Esophagus squamous epithelium (tissue), 5 donors: ENCODE results near the gene CHST6. TPM values are rescaled to one million over a fixed set of nuclear protein-coding genes. Genes with fewer than 3 reads are reported as not detected.
A peak's percentile ranks its signal among the peaks of the same experiment; 100 is the strongest.
"Not testable (repeated sequence)": the region's sequence is repeated elsewhere in the genome, so short reads cannot be mapped to it uniquely, and the experiment has no call there.

Source experiments
- DNase-seq: peaks from one replicate; lab custom pipeline; 2025; lab: John Stamatoyannopoulos, UW
- H3K27ac ChIP-seq, 4 donors: fragments of 200-600 bp; sonication (generic); one replicate each; pipeline ENCODE4 v1.5.1; 2016 to 2019; ENCODE audit warnings: mild to moderate bottlenecking in 1 of 4
- H3K27me3 ChIP-seq, 4 donors: fragments of 200-600 bp; sonication (generic); 1 replicate in 3 of 4; 2 replicates in 1 of 4; pipeline versions ENCODE4 v1.5.1 to v1.6.0; 2017 to 2021; ENCODE audit warnings: antibody characterized with exemption in 1 of 4
- H3K36me3 ChIP-seq, 3 donors: fragments of 200-600 bp; sonication (generic); one replicate each; pipeline ENCODE4 v1.5.1; 2016 to 2019
- H3K4me1 ChIP-seq, 3 donors: fragments of 200-600 bp; sonication (generic); one replicate each; pipeline ENCODE4 v1.5.1; 2017 to 2019
- H3K4me3 ChIP-seq, 4 donors: fragments of 200-600 bp; sonication (generic); 1 replicate in 3 of 4; 2 replicates in 1 of 4; pipeline ENCODE4 v1.5.1; 2016 to 2019; ENCODE audit warnings: mild to moderate bottlenecking in 2 of 4, moderate library complexity in 1 of 4
- H3K9me3 ChIP-seq, 3 donors: fragments of 200-600 bp; sonication (generic); one replicate each; pipeline ENCODE4 v1.5.1; 2016 to 2019
- POLR2A ChIP-seq, 4 donors: fragments of 450-650 bp; IDR thresholded peaks; one replicate each; pipeline ENCODE4 v1.6.1; 2017; ENCODE audit warnings: antibody characterized with exemption in 4 of 4, mild to moderate bottlenecking in 4 of 4, moderate library complexity in 3 of 4
- WGBS, 2 donors: methylation state at CpG; one replicate each; pipeline ENCODE4 v1.1.5; 2018; 5-methylcytosine and 5-hydroxymethylcytosine counted together
- intact Hi-C: fragments of 100-400 bp; cut with DNase I; formaldehyde crosslinking; loops from one replicate; pipeline ENCODE4 v1.15.0; 2022
- total RNA-seq, 4 donors: library from RNA; depleted of rRNA; stranded (reverse); fragments of >200 nt; gene quantifications; one replicate each; pipeline ENCODE4 v1.1.0, GENCODE V29; 2016
- TF ChIP-seq, protein P1 (sequence below), 6 experiments: fragments of 450-650 bp in 4 of 6; fragments of 200-600 bp in 2 of 6; sonication (generic) in 2 of 6; IDR thresholded peaks; one replicate each; pipeline ENCODE4 v1.5.1; 2016 to 2019; ENCODE audit warnings: antibody characterized with exemption in 6 of 6, mild to moderate bottlenecking in 4 of 6, moderate library complexity in 4 of 6
- donor health status: DM: yes; HTN: yes; CAD: no.

CHST6 gene
- 1 to 10 TPM in 3 of 4 donors, under 1 TPM in 1; 0.97 to 6.9 (median 4.2) TPM for total RNA-seq

DNA sequence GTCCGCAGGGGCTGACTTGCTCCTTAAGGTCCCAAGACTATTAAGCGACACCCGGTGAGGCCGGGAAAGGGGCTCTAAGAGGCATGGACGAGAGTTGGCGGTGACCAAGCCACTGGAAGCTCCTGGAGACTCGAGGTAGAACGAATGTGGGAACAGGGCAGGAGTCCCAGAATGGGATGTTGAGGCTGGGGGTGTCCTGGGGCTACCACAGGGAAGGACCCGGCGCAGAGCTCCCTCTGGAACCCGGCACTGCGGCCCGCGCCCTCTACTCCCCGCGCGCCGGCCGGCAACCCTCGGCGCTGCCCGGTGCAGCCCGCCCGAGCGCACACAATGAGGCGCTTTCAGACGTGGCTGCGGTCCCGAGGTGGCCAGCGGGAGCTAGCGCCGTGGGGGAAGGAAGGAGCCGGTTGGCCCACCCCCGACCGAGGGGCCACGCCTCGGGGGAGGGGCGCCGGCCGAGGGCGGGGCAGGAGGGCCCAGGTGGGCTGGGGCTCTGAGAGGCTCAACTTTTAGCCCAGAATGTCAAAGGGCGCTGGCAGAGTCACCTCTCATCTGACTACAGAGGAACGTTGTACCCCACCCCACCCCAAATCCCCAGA is at the start of gene CHST6:
Gene CHST6 (minus strand): TSS at position 366 of the 599 bp plus-strand sequence. CDS start 15,613 bp downstream, outside the sequence.
- intact Hi-C loops, result no loop called here
- no peak for TF ChIP-seq POLR2A (IDR thresholded peaks at IDR 0.05)
- TF ChIP-seq, protein P1, sequence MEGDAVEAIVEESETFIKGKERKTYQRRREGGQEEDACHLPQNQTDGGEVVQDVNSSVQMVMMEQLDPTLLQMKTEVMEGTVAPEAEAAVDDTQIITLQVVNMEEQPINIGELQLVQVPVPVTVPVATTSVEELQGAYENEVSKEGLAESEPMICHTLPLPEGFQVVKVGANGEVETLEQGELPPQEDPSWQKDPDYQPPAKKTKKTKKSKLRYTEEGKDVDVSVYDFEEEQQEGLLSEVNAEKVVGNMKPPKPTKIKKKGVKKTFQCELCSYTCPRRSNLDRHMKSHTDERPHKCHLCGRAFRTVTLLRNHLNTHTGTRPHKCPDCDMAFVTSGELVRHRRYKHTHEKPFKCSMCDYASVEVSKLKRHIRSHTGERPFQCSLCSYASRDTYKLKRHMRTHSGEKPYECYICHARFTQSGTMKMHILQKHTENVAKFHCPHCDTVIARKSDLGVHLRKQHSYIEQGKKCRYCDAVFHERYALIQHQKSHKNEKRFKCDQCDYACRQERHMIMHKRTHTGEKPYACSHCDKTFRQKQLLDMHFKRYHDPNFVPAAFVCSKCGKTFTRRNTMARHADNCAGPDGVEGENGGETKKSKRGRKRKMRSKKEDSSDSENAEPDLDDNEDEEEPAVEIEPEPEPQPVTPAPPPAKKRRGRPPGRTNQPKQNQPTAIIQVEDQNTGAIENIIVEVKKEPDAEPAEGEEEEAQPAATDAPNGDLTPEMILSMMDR (IDR thresholded peaks at IDR 0.05), result no peak

DNA sequence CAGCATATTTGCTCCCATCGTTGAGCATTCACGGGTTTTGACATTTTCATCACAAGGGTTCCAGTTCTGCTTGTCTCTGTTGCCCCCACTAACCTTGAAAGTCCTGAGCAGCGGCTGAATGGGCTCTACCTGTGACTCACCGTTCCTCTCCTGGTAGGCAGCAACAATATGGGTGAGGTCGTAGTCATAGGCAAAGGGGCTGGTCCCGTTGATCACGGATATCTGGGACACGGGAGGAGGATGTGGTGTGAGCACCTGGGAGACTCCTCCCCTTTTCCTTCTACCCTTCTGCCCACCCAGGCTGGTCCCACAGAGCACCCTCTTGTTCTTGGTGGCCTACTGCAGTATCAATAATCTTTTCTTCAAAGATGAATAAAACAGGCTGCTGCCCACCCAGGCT is 47.2 kb upstream of the CHST6 start:
- H3K9me3 ChIP-seq, H3K27ac ChIP-seq, H3K4me3 ChIP-seq, H3K4me1 ChIP-seq, H3K27me3 ChIP-seq, intact Hi-C loops, DNase-seq: not testable (repeated sequence)
- 90 to 95% methylated on average over 6 to 8 of the region's 8 CpGs for WGBS, 2 donors
- peaks cover 0 to 18% (median 0%) of the 10 kb centered on the region in 3 donors for H3K36me3 ChIP-seq

More for the DNA sequence above, at the start of gene CHST6:
- H3K4me1 ChIP-seq, result peaks cover 9 to 17% (median 13%) of the 10 kb centered on the region in 3 donors
- H3K4me3 ChIP-seq, result peak within 1 kb of the TSS; percentile 19 to 64 (median 42)
- H3K36me3 ChIP-seq, result no peaks in the 10 kb centered on the region
- peaks cover 0 to 22% (median 0%) of the 10 kb centered on the region in 4 donors for H3K27me3 ChIP-seq
- no peak for DNase-seq
- WGBS, 2 donors, result no CpG with 5 or more reads among the region's 43 CpGs
- peak within 1 kb of the TSS in 1 of 4 donors; percentile 28 for H3K27ac ChIP-seq
- no peaks in the 10 kb centered on the region for H3K9me3 ChIP-seq

DNA sequence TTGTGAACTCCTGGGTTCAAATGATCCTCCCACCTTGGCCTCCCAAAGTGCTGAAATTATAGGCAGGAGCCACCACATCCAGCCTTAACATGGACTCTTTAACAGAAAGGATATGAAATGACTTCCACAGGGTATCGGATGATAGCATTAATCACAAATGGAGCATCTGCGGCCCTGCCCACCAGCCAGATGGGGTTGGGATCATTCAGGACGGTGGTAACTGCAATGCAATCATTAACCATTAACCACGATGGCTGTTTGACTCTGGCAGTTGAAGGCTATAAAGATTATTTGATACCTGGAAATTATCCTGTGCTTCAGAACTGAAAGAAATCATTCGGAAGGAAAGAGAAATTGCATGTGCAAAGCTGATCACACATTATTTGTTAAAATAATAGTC is 46.0 kb upstream of the CHST6 start:
- no peak overlapping the region for H3K27ac ChIP-seq
- H3K9me3 ChIP-seq, result no peaks in the 10 kb centered on the region
- DNase-seq, result no peak
- H3K4me3 ChIP-seq, result no peak overlapping the region
- H3K27me3 ChIP-seq, result no peaks in the 10 kb centered on the region
- peaks cover 0 to 18% (median 0%) of the 10 kb centered on the region in 3 donors for H3K36me3 ChIP-seq
- H3K4me1 ChIP-seq, result no peaks in the 10 kb centered on the region
- intact Hi-C loops, result no loop called here
- 87 to 94% methylated on average over 5 of the region's 5 CpGs for WGBS, 2 donors
- TF ChIP-seq POLR2A (IDR thresholded peaks at IDR 0.05), result no peak
- TF ChIP-seq, protein P1 (IDR thresholded peaks at IDR 0.05), result no peak

DNA sequence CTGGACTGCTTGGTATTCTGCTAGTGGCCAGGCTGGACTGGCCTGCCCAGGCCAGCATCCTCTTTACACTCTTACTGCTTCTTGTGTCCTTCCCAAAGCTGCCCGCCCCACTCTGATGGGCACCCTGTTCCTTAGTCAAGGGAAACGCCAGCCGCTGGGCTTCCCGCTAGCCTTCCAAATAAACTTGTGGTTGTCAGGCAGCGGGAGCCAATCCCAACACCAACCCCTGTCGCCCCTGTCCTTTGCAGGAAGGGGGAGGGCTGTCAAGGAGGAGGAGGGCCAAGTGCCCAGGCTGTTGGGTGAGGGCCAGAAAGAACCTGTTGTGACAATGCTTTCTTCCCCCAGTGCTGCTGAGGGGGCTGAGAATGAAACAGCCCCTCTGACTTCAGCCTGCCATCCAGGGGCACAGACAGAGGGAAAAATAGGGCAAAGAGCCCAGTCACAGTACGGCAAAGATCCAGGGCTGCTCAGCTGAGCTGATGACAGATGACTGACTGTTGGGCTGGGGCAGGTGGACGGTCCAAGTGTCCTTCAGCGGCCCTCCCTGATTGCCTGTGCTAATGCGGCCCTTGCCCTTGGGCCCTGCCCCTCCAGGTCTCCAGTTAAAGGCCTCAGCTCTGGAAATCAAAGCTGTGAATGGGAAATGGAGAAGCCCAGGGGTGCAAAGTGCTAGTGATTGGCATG is 43.8 kb upstream of the CHST6 start:
- DNase-seq, H3K4me1 ChIP-seq, H3K27ac ChIP-seq, H3K27me3 ChIP-seq, intact Hi-C loops, H3K36me3 ChIP-seq, H3K4me3 ChIP-seq, H3K9me3 ChIP-seq: not testable (repeated sequence)
- 74% methylated on average over 3 of the region's 10 CpGs; no CpG with 5 or more reads in 1 of the 2 donors for WGBS, 2 donors

DNA sequence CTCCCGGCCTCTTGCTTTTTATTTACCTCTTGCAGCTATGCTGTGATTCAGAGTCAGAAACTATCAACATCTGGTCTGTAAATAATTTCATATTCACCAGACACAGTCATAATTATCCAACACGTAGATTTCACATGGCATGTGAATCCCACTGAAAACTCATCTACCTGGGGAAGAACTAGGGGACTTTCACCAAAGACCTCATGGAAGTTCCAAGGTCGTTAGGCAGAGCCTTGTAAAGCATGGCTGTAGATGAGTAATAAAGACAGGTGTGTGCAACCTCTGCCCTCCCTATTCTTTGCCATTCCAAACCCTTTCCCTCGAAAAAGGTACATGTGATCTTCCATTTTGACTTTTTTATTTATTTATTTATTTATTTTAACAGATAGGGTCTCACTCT is 42.5 kb upstream of the CHST6 start:
- TF ChIP-seq, protein P1 (IDR thresholded peaks at IDR 0.05), result no peak
- TF ChIP-seq POLR2A (IDR thresholded peaks at IDR 0.05), result no peak
- intact Hi-C loops, result no loop called here
- no peak overlapping the region for H3K27ac ChIP-seq
- no peak overlapping the region for H3K4me3 ChIP-seq
- H3K9me3 ChIP-seq, result no peaks in the 10 kb centered on the region
- H3K27me3 ChIP-seq, result no peaks in the 10 kb centered on the region
- DNase-seq, result no peak
- WGBS, 2 donors, result 73 to 76% methylated on average over 4 of the region's 4 CpGs
- no peaks in the 10 kb centered on the region for H3K4me1 ChIP-seq
- peaks cover 0 to 5% (median 0%) of the 10 kb centered on the region in 3 donors for H3K36me3 ChIP-seq

DNA sequence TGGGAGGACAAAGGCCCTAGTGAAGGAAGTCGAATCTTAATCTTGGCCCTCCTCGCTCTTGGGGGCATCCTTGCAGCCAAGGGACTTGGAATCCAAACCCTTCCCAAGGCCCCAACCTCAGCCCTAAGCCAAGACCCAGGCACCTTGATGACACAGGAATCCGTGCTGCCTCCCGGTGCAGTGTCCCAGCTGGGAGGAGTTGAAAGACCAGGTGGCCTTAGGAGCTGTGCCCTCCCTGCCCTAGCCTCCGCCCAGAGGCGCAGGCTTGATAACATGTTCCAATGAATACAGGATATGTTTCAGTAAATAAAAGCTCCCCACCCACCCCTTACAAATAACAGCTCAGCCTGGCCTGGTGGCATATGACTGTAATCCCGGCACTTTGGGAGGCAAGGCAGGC is 40.7 kb upstream of the CHST6 start, which contains the start of gene CHST5:
Gene CHST5 (minus strand): TSS at position 208 of the 400 bp plus-strand sequence. CDS start 5,724 bp downstream, outside the sequence.
- Histone ChIP-seq H3K36me3 (no peaks in the 10 kb centered on the region), H3K27ac (no peak within 1 kb of the TSS), H3K4me3 (no peak within 1 kb of the TSS), H3K4me1 (no peaks in the 10 kb centered on the region), H3K9me3 (no peaks in the 10 kb centered on the region), H3K27me3 (no peaks in the 10 kb centered on the region)
- DNase-seq, result no peak
- WGBS, 2 donors, result 88% methylated on average over 3 of the region's 7 CpGs; no CpG with 5 or more reads in 1 of the 2 donors
- TF ChIP-seq, protein P1 (IDR thresholded peaks at IDR 0.05), result no peak
- no peak for TF ChIP-seq POLR2A (IDR thresholded peaks at IDR 0.05)
- intact Hi-C loops, result no loop called here
